Endodermal cell (in vitro differentiated cells): ENCODE data around the gene TNPO3. TPM values are rescaled to one million over a fixed set of nuclear protein-coding genes. Genes with fewer than 3 reads are reported as not detected.

ENCODE experiments used
- DNase-seq: peaks from one replicate; pipeline ENCODE4 v3.0.0-alpha.2; 2017
- H3K27ac ChIP-seq: 2 replicates; pipeline ENCODE4 v1.5.1; 2013; ENCODE audit warnings: mild to moderate bottlenecking, low read depth, low read length, moderate library complexity
- H3K27me3 ChIP-seq: 2 replicates; pipeline ENCODE4 v1.6.1; 2013; ENCODE audit warnings: mild to moderate bottlenecking, low read length, moderate library complexity; ENCODE audit not compliant: insufficient read depth, control insufficient read depth, poor library complexity, severe bottlenecking
- H3K36me3 ChIP-seq: 2 replicates; pipeline ENCODE4 v1.7.0; 2013; ENCODE audit warnings: mild to moderate bottlenecking, low read length, moderate library complexity; ENCODE audit not compliant: control insufficient read depth, insufficient read depth
- H3K4me1 ChIP-seq: one replicate; pipeline ENCODE4 v1.7.0; 2013; ENCODE audit warnings: low read length; ENCODE audit not compliant: control insufficient read depth, insufficient read depth
- H3K4me3 ChIP-seq: 2 replicates; pipeline ENCODE4 v1.5.1; 2013; ENCODE audit warnings: mild to moderate bottlenecking, low read length, moderate library complexity
- H3K9ac ChIP-seq: 2 replicates; pipeline ENCODE4 v1.6.1; 2013; ENCODE audit warnings: mild to moderate bottlenecking, low read length, moderate library complexity; ENCODE audit not compliant: poor library complexity, severe bottlenecking; ENCODE audit errors: extremely low read depth
- H3K9me3 ChIP-seq: 2 replicates; pipeline ENCODE4 v1.6.1; 2013; ENCODE audit warnings: mild to moderate bottlenecking, low read length, moderate library complexity; ENCODE audit not compliant: control insufficient read depth
- H3K27ac Mint-ChIP-seq: 2 replicates; pipeline ENCODE4 v1.8.0; 2020; ENCODE audit warnings: mixed read lengths
- H3K27me3 Mint-ChIP-seq: 2 replicates; pipeline ENCODE4 v1.8.0; 2021; ENCODE audit warnings: mild to moderate bottlenecking, mixed read lengths; ENCODE audit not compliant: insufficient read depth
- H3K36me3 Mint-ChIP-seq: 2 replicates; pipeline ENCODE4 v1.8.0; 2020; ENCODE audit warnings: low read depth, mixed read lengths
- H3K4me1 Mint-ChIP-seq: 2 replicates; pipeline ENCODE4 v1.8.0; 2020; ENCODE audit warnings: mixed read lengths
- H3K4me3 Mint-ChIP-seq: 2 replicates; pipeline ENCODE4 v1.8.0; 2020; ENCODE audit warnings: mild to moderate bottlenecking, moderate library complexity, mixed read lengths
- H3K9me3 Mint-ChIP-seq: 2 replicates; pipeline ENCODE4 v1.8.0; 2020; ENCODE audit warnings: mild to moderate bottlenecking, mixed read lengths
- CTCF ChIP-seq: fragments of 200-600 bp; sonication (generic); conservative IDR thresholded peaks from 2 replicates; pipeline ENCODE4 v1.5.0; 2021; ENCODE audit warnings: antibody characterized with exemption, mild to moderate bottlenecking
- WGBS, 2 experiments: methylation state at CpG; one replicate each; pipeline versions ENCODE4 v1.1.5 to v1.1.7; 2013; ENCODE audit warnings: missing lambda C conversion rate in 2 of 2, mixed read lengths in 1 of 2; ENCODE audit not compliant: insufficient coverage in 1 of 2, insufficient read length in 1 of 2; 5-methylcytosine and 5-hydroxymethylcytosine counted together
- total RNA-seq, 2 donors: library from RNA; stranded (reverse); fragmentation: NEBNext Ultra II Directional in 1 of 2; extraction: Animal tissue kit (Norgen Biotek cat#: 25700) in 1 of 2; gene quantifications; 2 replicates in 1 of 2; 3 replicates in 1 of 2; pipeline ENCODE4 v1.2.1, GENCODE V29; 2021

The TNPO3 gene
- total RNA-seq, 2 donors from 2014 or later, result 68.0 to 73.1 TPM

GRCh38 chr7:128921866-128922440, 133.0 kb downstream of the TNPO3 start:
- peaks cover 13% of the 10 kb centered on the region for H3K4me1 Mint-ChIP-seq
- no peak overlapping the region for H3K4me3 Mint-ChIP-seq
- peak; percentile 71 for DNase-seq

DNA sequence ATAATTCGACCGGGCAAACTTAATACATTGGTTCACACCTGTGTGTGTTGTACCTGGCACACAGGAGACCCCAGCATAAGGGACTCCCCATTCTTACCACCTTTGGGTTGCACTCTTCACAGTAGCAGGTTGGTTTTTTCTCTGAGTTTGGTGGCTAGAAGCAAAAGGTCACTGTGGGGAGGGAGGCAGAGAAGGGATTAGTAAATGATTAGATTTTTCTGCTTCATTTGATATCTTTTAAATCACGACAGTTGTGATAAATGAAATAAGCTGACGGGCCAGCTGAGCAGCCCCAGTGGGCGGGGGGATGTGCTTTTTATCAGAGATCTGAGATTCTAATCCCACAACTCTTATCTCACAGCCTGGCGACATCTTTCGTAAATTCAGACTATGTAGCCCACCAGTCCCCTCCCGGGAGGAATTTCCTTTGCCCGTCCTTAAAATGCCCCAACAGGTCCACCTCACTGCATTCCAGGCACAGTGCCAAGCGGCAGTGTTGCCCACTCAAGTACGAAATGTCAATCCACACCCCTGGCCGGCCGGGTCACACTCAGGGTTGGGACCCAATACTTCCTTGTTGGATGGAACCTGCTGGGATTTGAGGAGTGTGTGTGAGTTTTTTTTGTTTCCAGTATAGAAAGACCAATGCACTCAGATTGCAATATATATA, 133.9 kb downstream of the TNPO3 start:
- Mint-ChIP-seq H3K36me3 (no peaks in the 10 kb centered on the region), H3K4me1 (peaks cover 13% of the 10 kb centered on the region), H3K9me3 (no peaks in the 10 kb centered on the region), H3K4me3 (no peak overlapping the region), H3K27ac (no peak overlapping the region), H3K27me3 (peaks cover 44% of the 10 kb centered on the region)
- Histone ChIP-seq H3K27me3 (peaks cover 11% of the 10 kb centered on the region), H3K4me1 (peaks cover 4% of the 10 kb centered on the region), H3K9ac (no peak overlapping the region), H3K27ac (no peak overlapping the region), H3K9me3 (no peaks in the 10 kb centered on the region), H3K36me3 (no peaks in the 10 kb centered on the region), H3K4me3 (peak overlapping the region; percentile 2)
- 70 to 83% methylated on average over 10 to 13 of the region's 13 CpGs for WGBS, 2 experiments
- DNase-seq, result peak; percentile 43
- no peak for TF ChIP-seq CTCF

More at GRCh38 chr7:128921866-128922440, 133.0 kb downstream of the TNPO3 start:
- no peak for TF ChIP-seq CTCF
- H3K9me3 Mint-ChIP-seq, result no peaks in the 10 kb centered on the region
- no peak overlapping the region for H3K9ac ChIP-seq
- H3K9me3 ChIP-seq, result no peaks in the 10 kb centered on the region
- H3K27me3 Mint-ChIP-seq, result peaks cover 35% of the 10 kb centered on the region
- H3K36me3 Mint-ChIP-seq, result no peaks in the 10 kb centered on the region
- no peak overlapping the region for H3K27ac Mint-ChIP-seq
- WGBS, 2 experiments, result 77 to 83% methylated on average over 8 to 9 of the region's 9 CpGs
- H3K4me1 ChIP-seq, result peaks cover 4% of the 10 kb centered on the region
- no peak overlapping the region for H3K4me3 ChIP-seq
- H3K27me3 ChIP-seq, result peaks cover 11% of the 10 kb centered on the region
- no peaks in the 10 kb centered on the region for H3K36me3 ChIP-seq
- no peak overlapping the region for H3K27ac ChIP-seq

- peaks cover 51% of the 10 kb centered on the region for H3K27me3 Mint-ChIP-seq
- Histone ChIP-seq H3K27me3 (peaks cover 11% of the 10 kb centered on the region), H3K4me3 (peak overlapping the region; percentile 2), H3K9ac (no peak overlapping the region), H3K9me3 (no peaks in the 10 kb centered on the region), H3K27ac (no peak overlapping the region), H3K36me3 (no peaks in the 10 kb centered on the region), H3K4me1 (peaks cover 4% of the 10 kb centered on the region)
- no peaks in the 10 kb centered on the region for H3K36me3 Mint-ChIP-seq
- WGBS, 2 experiments, result 62 to 63% methylated on average over 11 to 14 of the region's 14 CpGs
- no peak overlapping the region for H3K4me3 Mint-ChIP-seq
- peak; percentile 39 for TF ChIP-seq CTCF
- H3K27ac Mint-ChIP-seq, result no peak overlapping the region
- peaks cover 17% of the 10 kb centered on the region for H3K4me1 Mint-ChIP-seq
- DNase-seq, result peak; percentile 75
- H3K9me3 Mint-ChIP-seq, result no peaks in the 10 kb centered on the region
Observed at GRCh38 chr7:128919881-128920799, 134.8 kb downstream of the TNPO3 start.
